Activated T-helper 1 cell treated with anti-CD3 and anti-CD28 coated beads, Interleukin-2, amount 50 U/mL, for 16 hours (primary cell): ENCODE measurements around the gene DMRTC2.
"Not testable (repeated sequence)": the region's sequence is repeated elsewhere in the genome, so short reads cannot be mapped to it uniquely, and the experiment has no call there.

Source experiments
- DNase-seq, 2 donors: peaks; one replicate each; pipeline ENCODE4 v3.0.0-alpha.2; 2020; ENCODE audit warnings: low read depth in 1 of 2, low spot score in 1 of 2

The DMRTC2 gene

GRCh38 chr19:41870401-41870873 lies 25.6 kb downstream of the DMRTC2 start:
- DNase-seq: no peak

- peak; percentile 33 to 44 for DNase-seq
These were observed 26.9 kb downstream of the DMRTC2 start for GRCh38 chr19:41871573-41872383.

- DNase-seq: no peak
These were observed 27.5 kb downstream of the DMRTC2 start for GRCh38 chr19:41872384-41872774.

GRCh38 chr19:41872775-41873647 lies 28.2 kb downstream of the DMRTC2 start:
- DNase-seq: peak; percentile 43 to 49

GRCh38 chr19:41875973-41876372 lies 31.1 kb downstream of the DMRTC2 start:
- DNase-seq: not testable (repeated sequence)

GRCh38 chr19:41876847-41877832 lies 32.3 kb downstream of the DMRTC2 start, which contains the start of gene CD79A:
CD79A (plus strand) TSS chr19:41877279; CDS start chr19:41877305, 26 bp downstream.
- DNase-seq: no peak

GRCh38 chr19:41877916-41878905 lies 33.4 kb downstream of the DMRTC2 start:
- no peak for DNase-seq

GRCh38 chr19:41879080-41879479 lies 34.2 kb downstream of the DMRTC2 start:
- DNase-seq: no peak

GRCh38 chr19:41879670-41880328 lies 35.0 kb downstream of the DMRTC2 start:
- DNase-seq: no peak

GRCh38 chr19:41880329-41880708 lies 35.5 kb downstream of the DMRTC2 start:
- no peak for DNase-seq

GRCh38 chr19:41882568-41883462 lies 38.0 kb downstream of the DMRTC2 start, which contains the start of gene ARHGEF1:
ARHGEF1 (plus strand) TSS chr19:41883184; CDS start chr19:41888083, 4,899 bp downstream.
- peak; percentile 44 to 47 for DNase-seq

GRCh38 chr19:41883463-41883820 lies 38.6 kb downstream of the DMRTC2 start:
- no peak for DNase-seq

GRCh38 chr19:41883821-41884733 lies 39.2 kb downstream of the DMRTC2 start:
- peak; percentile 76 to 78 for DNase-seq

GRCh38 chr19:41886761-41887710 lies 42.2 kb downstream of the DMRTC2 start:
- DNase-seq: peak; percentile 26 to 52

GRCh38 chr19:41887711-41888382 lies 43.0 kb downstream of the DMRTC2 start:
- peak; percentile 75 to 81 for DNase-seq
